Activated T-helper 1 cell treated with anti-CD3 and anti-CD28 coated beads, Interleukin-2, amount 50 U/mL, for 16 hours (primary cell): ENCODE measurements around the gene FSTL5.

Source experiments
- DNase-seq, 2 donors: peaks; one replicate each; pipeline ENCODE4 v3.0.0-alpha.2; 2020; ENCODE audit warnings: low read depth in 1 of 2, low spot score in 1 of 2

Gene FSTL5

DNA sequence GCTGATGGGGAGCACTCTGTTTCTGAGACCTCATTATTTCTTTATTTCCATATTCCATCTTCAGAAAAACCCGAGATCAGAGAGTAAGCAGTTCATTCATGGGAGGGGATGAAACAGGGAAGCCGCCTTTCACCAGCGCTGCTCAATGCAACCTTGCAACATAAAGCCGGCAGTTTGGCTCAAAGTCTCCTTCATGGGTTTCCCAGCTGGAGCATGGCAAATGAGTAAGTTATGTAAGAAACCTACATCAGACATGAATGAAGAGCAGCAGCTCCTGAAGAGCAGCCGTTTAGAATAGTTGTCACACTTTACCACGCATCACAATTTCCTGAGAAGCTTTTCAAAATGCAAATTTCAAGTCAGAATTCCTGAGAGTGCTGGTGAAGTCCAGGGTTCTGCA lies 578.8 kb downstream of the FSTL5 start:
- no peak for DNase-seq

DNA sequence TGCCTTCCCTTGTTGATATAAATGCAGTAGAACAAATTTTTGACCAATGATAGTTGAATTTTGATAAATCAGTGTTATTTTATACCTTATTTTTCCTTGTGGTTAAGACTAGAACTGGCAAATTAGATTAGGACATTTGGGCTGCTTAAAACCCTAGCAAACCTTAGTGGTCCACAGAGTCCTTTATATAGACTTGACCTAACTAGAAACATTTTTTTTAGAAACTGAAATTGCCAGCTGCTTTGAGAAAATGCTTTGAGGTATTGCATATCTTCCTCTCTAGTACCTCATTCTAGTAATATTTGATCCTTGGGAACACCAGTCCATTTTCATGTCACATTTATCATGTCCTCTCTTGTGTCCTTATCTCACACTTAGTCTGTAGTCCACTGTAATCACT lies 580.3 kb downstream of the FSTL5 start:
- DNase-seq, result no peak

- no peak for DNase-seq
Measured at GRCh38 chr4:161581262-161582230, 582.3 kb downstream of the FSTL5 start.

- no peak for DNase-seq
Measured at GRCh38 chr4:161577579-161578301, 586.1 kb downstream of the FSTL5 start.

GRCh38 chr4:161573836-161574235 lies 590.0 kb downstream of the FSTL5 start:
- DNase-seq, result no peak

DNA sequence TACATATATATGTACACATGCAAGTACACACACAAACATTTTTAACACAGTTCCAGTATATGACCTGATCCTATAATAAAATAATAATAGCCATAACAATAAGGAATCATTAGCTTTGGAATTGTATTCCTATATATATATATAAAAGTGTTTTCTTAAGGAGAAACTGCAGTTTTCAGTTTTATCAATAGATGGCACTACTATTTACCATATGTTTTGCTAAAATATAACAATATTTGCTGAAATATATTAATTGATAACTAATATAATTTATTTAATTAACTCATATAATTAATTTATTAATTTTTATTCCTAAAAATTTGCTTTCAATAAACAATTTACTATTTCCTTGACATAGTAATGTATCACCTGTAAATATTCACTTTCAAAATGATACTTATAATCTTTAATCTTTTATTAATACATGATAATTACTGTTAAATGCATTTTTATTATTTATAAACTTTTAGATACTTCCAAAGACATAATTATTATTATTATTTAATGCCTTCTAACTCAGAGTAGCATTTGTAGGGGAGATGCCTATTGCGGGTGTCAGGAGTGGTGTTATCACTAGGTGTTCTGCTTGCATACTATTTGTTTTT lies 599.5 kb downstream of the FSTL5 start:
- no peak for DNase-seq

DNA sequence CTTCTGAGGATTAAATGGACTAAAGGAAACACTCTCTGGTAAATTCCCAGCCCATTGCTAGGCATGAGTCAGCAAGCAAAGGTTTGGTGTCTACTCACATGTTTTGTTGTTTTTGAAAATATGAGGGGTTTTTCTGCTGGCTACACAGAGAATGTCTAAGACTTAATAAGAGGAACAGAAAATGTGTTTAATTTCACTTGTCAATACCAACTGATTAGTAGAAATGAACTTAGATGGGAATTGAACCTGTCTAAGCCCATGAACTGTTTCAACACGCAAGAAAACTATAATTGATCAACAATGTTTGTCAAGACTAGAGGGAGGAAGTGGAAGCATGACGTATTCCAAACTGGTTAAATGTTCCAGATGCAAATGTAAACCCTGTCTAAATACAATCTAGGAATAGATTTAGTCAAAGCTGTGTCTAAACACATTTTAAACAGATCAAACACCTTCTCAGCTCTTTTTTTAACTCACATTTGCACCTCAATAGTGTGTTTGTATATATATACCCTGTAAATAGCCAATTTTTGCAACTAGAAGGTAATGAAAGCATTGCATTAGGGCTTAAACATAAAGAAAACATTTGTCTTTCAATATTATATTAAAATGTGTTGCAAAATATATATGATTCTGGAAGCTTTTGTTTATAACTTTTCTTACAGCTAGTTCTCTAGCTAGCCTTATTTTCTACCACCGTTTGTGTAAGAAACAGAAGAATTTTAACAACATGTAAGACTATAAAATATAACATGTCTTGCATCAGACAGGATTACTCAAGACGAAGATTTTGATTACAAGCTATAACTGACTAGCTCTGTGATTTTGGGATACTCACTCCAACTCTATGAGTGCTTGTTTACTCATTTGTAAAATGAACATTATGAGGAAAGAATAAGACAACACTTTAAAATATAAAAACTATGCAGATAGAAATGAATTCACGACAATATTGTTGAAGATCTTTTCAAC lies 607.8 kb downstream of the FSTL5 start:
- no peak for DNase-seq

DNA sequence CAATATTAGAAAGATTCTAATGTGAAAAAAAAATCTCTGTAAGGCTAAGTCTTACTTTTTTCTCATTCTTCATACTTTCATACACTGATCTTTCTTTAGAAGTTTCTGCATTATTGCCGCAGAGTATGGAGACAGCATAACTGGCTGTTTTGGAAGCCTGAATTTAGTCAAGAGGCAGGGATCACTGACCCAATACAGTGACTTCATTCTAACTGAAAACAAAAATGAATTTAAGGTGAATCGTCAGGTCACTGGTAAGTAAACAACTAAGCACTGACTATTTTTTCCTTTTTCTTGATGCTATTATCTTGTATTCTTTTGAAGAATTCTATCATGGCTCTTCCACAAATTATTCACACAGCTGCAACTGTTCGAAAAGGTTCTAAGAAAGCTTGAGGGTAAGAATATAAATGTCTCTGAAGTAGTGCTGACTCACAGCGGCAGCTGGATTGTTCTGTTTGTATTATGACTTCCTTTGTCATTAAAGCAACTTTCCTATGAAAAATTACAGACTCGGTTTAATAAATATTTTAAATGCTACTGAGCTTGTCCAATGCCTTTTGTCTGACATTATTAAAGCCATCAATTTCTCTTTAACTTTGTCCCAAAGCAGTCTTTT lies 609.3 kb downstream of the FSTL5 start:
- DNase-seq, result no peak

- DNase-seq, result no peak
Measured at GRCh38 chr4:161546902-161547301, 616.9 kb downstream of the FSTL5 start.

- no peak for DNase-seq
Measured at GRCh38 chr4:161540265-161540664, 623.5 kb downstream of the FSTL5 start.

DNA sequence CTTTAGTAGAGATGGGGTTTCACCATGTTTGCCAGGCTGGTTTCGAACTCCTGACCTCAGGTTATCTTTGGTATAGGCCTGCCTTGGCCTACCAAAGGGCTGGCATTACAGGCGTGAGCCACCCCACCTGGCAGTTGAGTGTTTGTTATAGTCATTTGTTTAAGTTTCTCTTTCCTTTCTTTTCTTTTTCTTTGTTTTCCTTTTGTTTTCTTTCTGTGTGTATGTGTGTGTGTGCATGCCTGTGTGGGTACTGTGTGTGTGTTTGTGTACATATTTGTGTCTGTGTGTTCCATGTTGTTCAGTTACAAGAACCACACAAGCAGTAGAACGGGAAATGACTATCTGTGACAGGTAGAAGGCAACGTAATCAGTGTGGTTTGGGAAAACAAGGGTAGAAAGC lies 624.9 kb downstream of the FSTL5 start:
- DNase-seq, result no peak

GRCh38 chr4:161530710-161531109 lies 633.1 kb downstream of the FSTL5 start:
- DNase-seq, result no peak

DNA sequence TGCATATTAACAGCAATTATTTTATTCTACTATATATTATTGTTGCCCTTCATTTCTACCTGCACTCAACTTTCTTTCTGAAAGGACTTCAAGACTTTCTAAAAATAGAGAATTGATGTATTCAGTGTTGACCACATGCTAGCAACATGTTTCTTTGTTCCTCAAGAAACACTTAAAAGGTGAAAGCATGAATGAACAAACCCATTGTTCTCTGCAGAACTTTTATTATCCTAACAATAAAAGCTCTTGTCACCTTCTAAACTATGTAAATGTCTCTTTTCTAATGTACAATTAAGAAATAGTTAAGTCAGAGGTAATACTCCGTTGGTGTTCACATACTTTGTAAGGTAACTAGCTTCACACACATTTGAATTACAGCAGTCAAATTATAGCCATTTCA lies 638.7 kb downstream of the FSTL5 start:
- no peak for DNase-seq

DNA sequence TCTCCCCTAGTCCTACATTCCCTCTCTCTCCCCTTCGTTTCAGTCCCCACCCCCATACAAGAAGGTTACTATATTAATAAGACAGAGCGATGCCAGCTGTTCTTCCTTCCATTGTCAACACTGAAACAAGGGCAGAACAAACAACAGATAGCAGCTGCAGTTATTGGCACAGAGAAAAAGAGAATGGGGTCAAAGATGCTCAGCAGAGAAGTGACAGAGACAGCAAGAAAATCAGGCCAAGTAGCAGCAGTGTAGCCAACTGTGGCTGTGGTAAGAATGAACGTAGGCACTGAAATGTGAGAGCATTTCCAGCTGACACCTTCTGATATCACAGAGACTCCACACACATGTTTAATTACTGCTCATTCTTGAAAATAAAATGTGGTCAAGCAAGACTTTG lies 641.8 kb downstream of the FSTL5 start:
- no peak for DNase-seq

- no peak for DNase-seq
Measured at GRCh38 chr4:161519611-161520010, 644.2 kb downstream of the FSTL5 start.

- no peak for DNase-seq
Measured at GRCh38 chr4:161517941-161518340, 645.9 kb downstream of the FSTL5 start.

DNA sequence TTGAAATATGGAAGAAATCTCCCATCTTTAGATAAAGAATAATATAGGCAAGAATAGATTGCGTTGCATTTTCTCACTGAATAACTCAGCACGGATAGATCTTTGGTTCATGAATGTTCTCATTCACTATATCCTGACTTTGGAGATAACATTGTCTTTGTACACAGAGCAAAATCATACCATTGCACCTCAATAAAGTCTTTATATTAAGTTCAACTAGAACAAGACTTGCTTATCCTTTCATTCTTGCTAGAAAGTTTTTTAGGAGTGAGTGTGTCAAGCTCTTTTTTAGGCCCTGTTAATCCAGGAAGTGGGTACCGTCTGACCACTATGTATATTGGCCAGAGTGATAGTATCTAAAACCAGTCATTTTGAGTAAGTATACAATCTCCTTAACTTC lies 658.7 kb downstream of the FSTL5 start:
- no peak for DNase-seq

DNA sequence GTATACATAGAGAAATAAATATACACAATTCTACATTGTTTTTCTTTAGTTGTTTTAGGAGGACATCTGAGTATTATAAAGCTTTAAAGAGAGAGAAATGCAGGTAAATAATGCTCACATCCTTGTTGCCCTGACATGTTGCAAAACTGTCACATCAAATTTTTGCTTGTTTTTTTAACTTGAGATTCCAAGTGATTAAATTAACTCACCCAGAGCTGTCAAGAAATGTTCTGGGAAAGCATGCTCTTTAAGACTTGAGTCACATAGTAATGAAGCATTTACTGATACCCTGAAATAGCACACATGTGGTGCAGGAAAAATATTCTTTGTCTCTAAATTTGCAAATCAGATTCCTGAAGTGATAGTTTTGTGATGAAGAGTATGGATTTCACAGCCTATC lies 665.6 kb downstream of the FSTL5 start:
- DNase-seq, result no peak

DNA sequence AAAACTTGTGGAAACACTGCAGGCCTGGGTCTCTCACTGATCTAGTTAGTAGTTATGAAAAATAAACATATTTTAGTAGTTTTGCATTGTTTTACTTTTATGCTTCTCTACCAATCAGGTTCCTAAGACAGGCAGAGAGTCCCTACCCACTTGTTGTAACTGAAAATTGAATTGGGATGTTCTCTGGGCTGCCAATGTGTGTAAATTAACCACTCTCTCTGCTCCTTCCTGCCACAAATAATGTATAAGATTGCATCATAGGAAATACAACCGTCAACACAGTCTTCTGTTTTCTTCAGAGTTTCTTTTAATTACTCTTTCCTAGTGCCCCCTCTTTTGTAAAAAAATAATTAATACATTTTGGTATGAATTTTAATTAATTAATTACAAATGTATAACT lies 677.3 kb downstream of the FSTL5 start:
- no peak for DNase-seq

DNA sequence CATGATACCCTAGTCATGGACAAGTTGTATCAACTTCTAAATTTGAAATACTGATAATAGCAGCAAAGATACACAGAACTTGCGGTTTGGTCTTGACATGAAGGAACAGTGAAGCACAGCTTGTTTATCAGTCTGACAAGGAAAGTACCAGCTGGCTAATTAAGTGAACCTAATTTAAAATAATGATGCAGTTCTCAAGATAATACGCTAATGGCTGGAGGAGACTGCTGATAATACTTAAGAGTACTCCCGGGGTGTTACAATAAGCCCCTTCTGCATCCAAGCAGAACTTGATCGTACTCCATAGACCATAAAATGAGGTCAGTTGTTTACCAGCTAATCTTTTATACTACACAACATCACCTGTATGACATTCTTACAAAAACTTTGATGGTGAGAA lies 697.5 kb downstream of the FSTL5 start:
- no peak for DNase-seq
